Measurements from ENCODE around the gene TMEM255A.
A peak's percentile ranks its signal among the peaks of the same experiment; 100 is the strongest.
"Not testable (repeated sequence)": the region's sequence is repeated elsewhere in the genome, so short reads cannot be mapped to it uniquely, and the experiment has no call there.

TMEM255A gene

DNA sequence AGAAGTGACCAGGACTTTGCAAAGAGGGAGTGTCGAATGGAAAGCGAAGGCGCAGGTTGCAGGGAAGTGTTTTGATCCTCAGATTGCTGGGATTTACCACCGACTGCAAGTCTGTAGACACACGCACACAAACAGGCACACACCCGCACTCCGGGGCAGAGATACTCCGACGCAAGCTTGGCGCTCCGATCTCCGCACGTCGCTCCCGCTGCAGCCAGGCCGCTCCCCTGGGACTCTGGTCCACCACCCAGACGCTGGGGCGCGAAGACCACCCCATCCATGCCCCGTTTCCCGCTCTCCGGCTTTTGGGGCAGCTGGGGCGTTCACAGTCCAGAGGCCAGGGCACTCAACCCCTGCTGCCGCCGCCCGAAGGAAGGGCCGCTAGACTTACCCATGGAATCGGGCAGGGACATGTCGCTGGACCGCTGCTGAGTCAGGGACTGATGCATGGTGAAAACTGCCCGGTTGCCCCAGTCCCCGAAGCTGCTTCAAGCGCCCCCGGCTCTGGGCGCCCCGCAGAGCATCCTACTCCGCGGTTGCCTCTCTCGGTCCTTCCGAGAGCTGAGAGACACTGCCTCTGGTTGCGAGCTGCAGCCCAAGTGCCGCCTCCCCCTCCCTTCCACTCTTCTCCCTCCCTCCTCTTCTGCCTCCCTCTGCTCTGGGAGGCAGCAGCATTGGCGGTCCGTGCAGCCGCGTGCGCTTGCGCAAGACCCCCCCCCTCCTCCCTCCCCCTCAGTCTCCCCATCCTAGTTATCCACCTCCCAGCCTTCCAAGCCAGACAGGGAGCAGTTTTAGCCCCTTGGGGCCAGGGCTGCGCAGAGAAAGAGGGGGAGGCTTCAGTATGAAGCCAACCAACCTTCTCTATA is at the start of gene TMEM255A:
Gene TMEM255A (minus strand): TSS at position 601 of the 866 bp plus-strand sequence. CDS start 152 bp downstream, at position 449.
- no peaks in the 10 kb centered on the region for H3K9me3 Mint-ChIP-seq
- no peak within 1 kb of the TSS for H3K27ac Mint-ChIP-seq
- DNase-seq (ENCODE audit: low spot score), result no peak
- H3K4me1 Mint-ChIP-seq (ENCODE audit: low read depth), result peaks cover 20% of the 10 kb centered on the region
- H3K36me3 Mint-ChIP-seq (ENCODE audit: low read depth), result no peaks in the 10 kb centered on the region
- peak within 1 kb of the TSS; percentile 82 for H3K4me3 Mint-ChIP-seq
- peaks cover 73% of the 10 kb centered on the region for H3K27me3 Mint-ChIP-seq (ENCODE audit: low read depth)

DNA sequence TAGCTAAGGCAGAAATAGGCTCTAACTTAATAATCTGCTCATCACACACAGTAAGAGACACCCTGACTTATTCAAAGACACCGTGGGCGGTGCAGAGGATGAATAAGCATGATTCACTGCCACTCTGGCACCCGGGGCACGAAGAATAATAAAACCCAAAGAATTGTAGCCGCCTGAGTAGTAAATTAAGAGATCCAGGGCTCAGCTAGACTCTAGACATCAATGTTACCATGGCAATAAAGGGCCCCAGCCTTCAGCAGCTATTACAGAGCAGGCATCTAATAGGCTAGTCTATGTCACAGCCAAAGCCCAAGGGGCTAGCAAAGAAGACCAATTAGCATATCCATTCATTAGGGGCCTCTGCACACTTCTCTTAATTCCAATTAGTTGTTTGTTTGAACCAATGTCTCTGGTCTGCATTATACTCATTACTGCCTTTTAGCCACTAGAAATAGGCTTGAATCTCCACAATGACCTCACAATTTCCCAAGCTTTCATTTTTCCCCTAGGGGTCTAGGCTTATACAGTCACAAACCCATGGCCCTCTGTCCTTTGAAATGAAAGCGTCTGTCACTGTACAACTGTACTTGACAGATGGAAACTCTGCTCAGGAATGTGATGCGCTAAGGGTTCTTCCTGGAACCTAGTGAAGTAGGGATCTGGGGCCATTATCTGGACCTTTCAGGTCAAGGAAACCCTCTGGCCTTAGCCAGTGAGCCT is 47.6 kb upstream of the TMEM255A start:
- H3K36me3 Mint-ChIP-seq (ENCODE audit: low read depth), result no peaks in the 10 kb centered on the region
- peak; percentile 14 for DNase-seq (ENCODE audit: low spot score)
- no peaks in the 10 kb centered on the region for H3K4me1 Mint-ChIP-seq (ENCODE audit: low read depth)
- no peak overlapping the region for H3K27ac Mint-ChIP-seq
- no peak overlapping the region for H3K4me3 Mint-ChIP-seq
- no peaks in the 10 kb centered on the region for H3K27me3 Mint-ChIP-seq (ENCODE audit: low read depth)
- no peaks in the 10 kb centered on the region for H3K9me3 Mint-ChIP-seq

DNA sequence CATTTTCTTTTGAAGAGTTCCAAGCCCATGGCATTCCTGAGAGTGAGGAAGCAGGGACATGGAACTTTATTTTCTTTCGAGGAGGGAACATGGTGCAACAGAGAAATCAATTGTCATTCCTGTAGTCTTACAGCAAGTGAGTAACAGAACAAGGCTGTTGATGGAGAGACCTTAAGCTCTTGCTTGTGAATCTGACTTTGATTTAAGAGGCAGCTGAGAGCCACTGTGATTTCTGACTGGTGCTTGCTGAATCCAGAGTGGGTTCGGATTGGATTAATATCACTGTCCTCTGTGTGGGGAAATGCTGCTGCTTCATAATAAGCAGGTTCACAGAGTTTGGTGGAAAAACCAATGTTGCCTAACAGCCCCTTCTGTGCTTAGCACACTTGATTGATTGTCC is 45.9 kb upstream of the TMEM255A start:
- H3K27me3 Mint-ChIP-seq (ENCODE audit: low read depth), result no peaks in the 10 kb centered on the region
- no peaks in the 10 kb centered on the region for H3K9me3 Mint-ChIP-seq
- no peak overlapping the region for H3K27ac Mint-ChIP-seq
- H3K4me3 Mint-ChIP-seq, result no peak overlapping the region
- H3K36me3 Mint-ChIP-seq (ENCODE audit: low read depth), result no peaks in the 10 kb centered on the region
- DNase-seq (ENCODE audit: low spot score), result no peak
- no peaks in the 10 kb centered on the region for H3K4me1 Mint-ChIP-seq (ENCODE audit: low read depth)

DNA sequence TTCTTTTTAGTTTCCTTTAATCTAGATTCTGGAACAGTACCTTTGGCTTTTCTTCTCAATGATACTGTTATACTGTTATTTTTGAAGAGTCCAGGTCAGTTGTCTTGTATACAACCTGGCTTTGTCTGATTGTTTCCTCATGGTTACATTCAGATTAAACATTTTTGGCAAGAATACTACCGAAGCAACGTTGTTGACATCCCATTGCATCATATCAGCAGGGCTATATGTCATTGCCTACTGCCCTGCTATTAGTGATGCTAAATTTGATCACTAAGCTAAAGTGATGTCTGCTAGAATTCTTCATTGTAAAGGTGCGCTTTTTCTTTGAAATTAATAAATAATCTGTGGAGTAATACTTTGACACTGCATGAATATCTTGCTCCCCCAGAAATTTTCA is 44.8 kb upstream of the TMEM255A start:
- Mint-ChIP-seq H3K4me3 (no peak overlapping the region), H3K27ac (no peak overlapping the region), H3K27me3 (ENCODE audit: low read depth) (no peaks in the 10 kb centered on the region), H3K36me3 (ENCODE audit: low read depth) (no peaks in the 10 kb centered on the region), H3K9me3 (no peaks in the 10 kb centered on the region), H3K4me1 (ENCODE audit: low read depth) (no peaks in the 10 kb centered on the region)
- no peak for DNase-seq (ENCODE audit: low spot score)

DNA sequence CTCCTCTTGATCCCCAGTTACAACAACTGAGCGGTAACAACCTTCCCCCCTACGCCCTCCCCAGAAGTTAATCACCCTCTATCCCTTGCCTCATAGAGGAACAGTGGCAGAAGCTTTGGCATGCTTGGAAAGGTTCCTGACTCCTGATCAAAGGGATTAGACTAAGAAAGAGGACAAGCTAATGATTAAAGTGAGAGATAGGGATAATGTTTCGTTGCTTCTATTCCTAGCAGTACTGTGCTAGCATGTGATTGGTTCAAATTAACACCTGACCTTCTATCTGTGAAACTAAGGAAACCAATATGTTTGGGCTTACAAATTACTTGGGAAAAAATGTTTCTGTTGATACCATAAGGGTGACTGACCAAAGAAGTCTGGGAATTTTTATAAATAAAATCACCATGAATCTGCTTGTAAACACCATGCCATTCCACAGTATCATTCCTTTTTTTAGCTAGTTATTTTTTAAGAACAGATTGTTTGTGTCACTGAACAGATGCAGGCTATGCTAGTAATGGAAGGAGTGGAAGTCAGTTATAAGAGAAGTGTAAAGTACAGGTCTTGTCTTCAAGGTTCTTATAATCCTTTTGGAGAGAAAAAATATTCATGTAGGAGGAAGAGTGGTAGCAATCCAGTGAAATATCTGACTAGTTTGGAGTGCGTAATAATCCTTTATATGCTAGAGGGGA is 39.3 kb upstream of the TMEM255A start:
- Mint-ChIP-seq H3K4me3 (no peak overlapping the region), H3K9me3 (no peaks in the 10 kb centered on the region), H3K27ac (no peak overlapping the region), H3K4me1 (ENCODE audit: low read depth) (no peaks in the 10 kb centered on the region), H3K27me3 (ENCODE audit: low read depth) (no peaks in the 10 kb centered on the region), H3K36me3 (ENCODE audit: low read depth) (no peaks in the 10 kb centered on the region)
- no peak for DNase-seq (ENCODE audit: low spot score)

DNA sequence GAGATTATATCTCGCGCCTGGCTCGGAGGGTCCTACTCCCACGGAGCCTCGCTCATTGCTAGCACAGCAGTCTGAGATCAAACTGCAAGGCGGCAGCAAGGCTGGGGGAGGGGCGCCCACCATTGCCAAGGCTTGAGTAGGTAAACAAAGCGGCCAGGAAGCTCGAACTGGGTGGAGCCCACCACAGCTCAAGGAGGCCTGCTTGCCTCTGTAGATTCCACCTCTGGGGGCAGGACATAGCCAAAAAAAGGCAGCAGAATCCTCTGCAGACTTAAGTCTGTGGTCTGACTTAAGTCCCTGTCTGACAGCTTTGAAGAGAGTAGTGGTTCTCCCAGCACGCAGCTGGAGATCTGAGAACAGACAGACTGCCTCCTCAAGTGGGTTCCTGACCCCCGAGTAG is 33.3 kb upstream of the TMEM255A start:
- not testable (repeated sequence) for H3K4me3 Mint-ChIP-seq; DNase-seq (ENCODE audit: low spot score); H3K27me3 Mint-ChIP-seq (ENCODE audit: low read depth); H3K27ac Mint-ChIP-seq; H3K9me3 Mint-ChIP-seq; H3K36me3 Mint-ChIP-seq (ENCODE audit: low read depth); H3K4me1 Mint-ChIP-seq (ENCODE audit: low read depth)

DNA sequence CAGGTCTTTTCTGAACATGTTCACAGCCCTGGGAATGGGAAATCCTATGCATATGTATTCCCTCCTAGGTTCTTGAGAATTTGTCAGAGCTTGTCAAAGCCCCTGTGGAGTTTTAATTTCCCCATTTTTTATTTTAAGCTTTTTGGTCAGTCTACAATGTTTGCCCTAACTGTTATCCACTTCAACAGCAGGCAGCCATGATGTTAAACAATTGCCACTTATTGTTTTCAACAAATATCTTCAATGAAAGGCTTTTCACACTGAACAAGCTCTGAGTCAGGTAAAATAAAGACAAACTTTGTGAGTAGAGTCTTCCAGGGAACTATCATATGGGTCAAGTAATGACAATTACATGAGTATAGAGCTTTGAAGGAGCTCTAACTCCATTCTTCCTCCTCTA is 25.6 kb upstream of the TMEM255A start:
- Mint-ChIP-seq H3K4me1 (ENCODE audit: low read depth) (no peaks in the 10 kb centered on the region), H3K36me3 (ENCODE audit: low read depth) (no peaks in the 10 kb centered on the region), H3K9me3 (peaks cover 9% of the 10 kb centered on the region), H3K27ac (no peak overlapping the region), H3K4me3 (no peak overlapping the region), H3K27me3 (ENCODE audit: low read depth) (no peaks in the 10 kb centered on the region)
- DNase-seq (ENCODE audit: low spot score), result no peak

DNA sequence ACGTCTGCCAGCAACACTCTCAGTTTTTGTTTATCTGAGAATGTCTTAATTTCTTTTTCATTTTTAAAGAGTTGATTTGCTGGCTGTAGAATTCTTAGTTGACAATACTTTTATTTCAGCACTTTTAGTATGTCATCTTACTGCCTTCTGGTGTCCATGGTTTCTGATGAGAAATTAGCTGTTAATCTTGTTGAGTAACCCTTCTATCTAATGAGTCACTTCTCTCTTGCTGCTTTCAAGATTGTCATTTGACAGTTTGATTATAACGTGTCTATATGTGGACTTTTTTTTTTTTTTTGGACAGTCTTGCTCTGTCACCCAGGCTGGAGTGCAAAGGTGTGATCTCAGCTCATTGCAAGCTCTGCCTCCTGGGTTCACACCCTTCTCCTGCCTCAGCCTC is 24.0 kb upstream of the TMEM255A start:
- Mint-ChIP-seq H3K27me3 (ENCODE audit: low read depth) (no peaks in the 10 kb centered on the region), H3K36me3 (ENCODE audit: low read depth) (no peaks in the 10 kb centered on the region), H3K27ac (no peak overlapping the region), H3K4me1 (ENCODE audit: low read depth) (no peaks in the 10 kb centered on the region), H3K9me3 (peaks cover 9% of the 10 kb centered on the region), H3K4me3 (no peak overlapping the region)
- no peak for DNase-seq (ENCODE audit: low spot score)

DNA sequence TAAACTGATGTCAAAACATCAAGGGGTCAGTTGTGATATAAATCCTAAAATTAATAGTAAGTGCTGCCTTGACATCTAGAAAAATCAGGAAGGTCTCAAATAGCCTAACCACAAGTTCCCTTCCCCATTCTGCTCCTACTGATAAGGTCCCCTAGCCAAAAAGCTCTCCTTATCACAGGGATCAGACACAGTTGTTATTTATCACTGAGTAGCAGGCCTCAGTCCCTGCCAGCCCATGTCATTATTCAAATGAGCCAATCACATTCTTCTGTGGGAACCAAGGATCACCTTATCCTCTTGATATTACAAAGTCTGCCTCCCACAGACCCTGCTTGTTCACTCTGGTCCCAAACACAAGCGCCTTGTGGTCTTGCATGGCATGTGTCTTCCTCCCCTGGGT is 23.3 kb upstream of the TMEM255A start:
- Mint-ChIP-seq H3K36me3 (ENCODE audit: low read depth) (no peaks in the 10 kb centered on the region), H3K27me3 (ENCODE audit: low read depth) (no peaks in the 10 kb centered on the region), H3K4me3 (no peak overlapping the region), H3K4me1 (ENCODE audit: low read depth) (no peaks in the 10 kb centered on the region), H3K27ac (no peak overlapping the region), H3K9me3 (peaks cover 9% of the 10 kb centered on the region)
- no peak for DNase-seq (ENCODE audit: low spot score)

DNA sequence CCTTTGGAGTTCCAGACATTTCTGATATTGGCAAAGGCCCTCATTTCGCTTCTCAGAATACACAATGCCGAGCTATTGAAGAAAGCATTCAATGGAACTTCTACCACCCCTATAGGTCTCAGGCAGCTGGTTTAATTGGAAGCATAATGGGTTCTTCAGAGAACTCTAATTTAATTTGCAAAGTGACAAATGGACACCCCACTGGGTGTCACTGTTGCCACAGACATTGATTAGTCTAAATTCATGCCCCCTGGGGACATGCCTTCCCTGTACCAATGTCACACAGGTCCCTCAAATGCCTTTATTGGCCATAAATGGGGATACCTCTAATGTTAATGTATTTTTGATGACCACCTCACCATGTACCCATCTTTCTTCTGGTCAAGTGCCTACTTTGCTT is 22.9 kb upstream of the TMEM255A start:
- H3K36me3 Mint-ChIP-seq (ENCODE audit: low read depth), result no peaks in the 10 kb centered on the region
- H3K27me3 Mint-ChIP-seq (ENCODE audit: low read depth), result no peaks in the 10 kb centered on the region
- DNase-seq (ENCODE audit: low spot score), result no peak
- H3K4me1 Mint-ChIP-seq (ENCODE audit: low read depth), result no peaks in the 10 kb centered on the region
- H3K4me3 Mint-ChIP-seq, result no peak overlapping the region
- H3K27ac Mint-ChIP-seq, result no peak overlapping the region
- peaks cover 9% of the 10 kb centered on the region for H3K9me3 Mint-ChIP-seq

DNA sequence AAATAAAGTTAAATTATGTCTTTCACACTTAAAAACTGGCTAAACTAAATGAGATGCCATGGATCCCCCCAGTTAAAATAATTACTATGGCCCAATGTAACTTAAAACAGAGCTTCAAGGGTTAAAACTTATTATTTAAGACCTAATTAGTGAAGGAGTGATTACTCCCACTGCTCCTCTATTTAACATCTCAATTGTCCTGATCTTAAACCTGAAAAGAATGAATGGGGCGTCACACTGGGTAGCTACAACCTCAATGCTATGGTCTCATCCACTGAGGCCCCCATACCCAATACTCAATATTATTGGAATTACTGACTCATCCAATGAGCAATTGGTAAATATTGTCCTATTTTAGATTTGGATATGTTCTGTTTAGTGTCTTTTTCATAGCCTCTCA is 21.1 kb upstream of the TMEM255A start:
- DNase-seq (ENCODE audit: low spot score), result no peak
- no peak overlapping the region for H3K27ac Mint-ChIP-seq
- H3K27me3 Mint-ChIP-seq (ENCODE audit: low read depth), result peaks cover 5% of the 10 kb centered on the region
- H3K9me3 Mint-ChIP-seq, result peaks cover 4% of the 10 kb centered on the region
- H3K4me3 Mint-ChIP-seq, result no peak overlapping the region
- no peaks in the 10 kb centered on the region for H3K36me3 Mint-ChIP-seq (ENCODE audit: low read depth)
- no peaks in the 10 kb centered on the region for H3K4me1 Mint-ChIP-seq (ENCODE audit: low read depth)

DNA sequence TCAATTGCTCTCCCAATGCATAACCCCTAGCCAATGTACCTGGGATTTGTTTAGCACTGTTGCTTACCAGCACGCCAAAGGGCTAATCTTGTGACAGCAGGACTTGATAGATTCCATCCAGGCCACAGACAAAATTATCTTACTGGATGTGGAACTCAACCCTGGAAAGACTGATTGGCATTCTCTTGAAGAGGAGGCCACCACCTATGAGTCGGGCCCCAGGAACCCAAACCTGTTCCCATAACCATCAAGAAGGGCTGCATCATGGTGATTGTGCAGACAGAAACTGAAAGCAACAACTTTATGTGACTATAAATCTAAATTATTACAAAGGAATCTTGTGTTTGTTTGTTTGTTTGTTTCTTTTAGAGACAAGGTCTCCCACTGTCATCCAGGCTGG is 19.9 kb upstream of the TMEM255A start:
- DNase-seq (ENCODE audit: low spot score), result no peak
- Mint-ChIP-seq H3K27ac (no peak overlapping the region), H3K27me3 (ENCODE audit: low read depth) (peaks cover 16% of the 10 kb centered on the region), H3K9me3 (peaks cover 4% of the 10 kb centered on the region), H3K4me1 (ENCODE audit: low read depth) (no peaks in the 10 kb centered on the region), H3K4me3 (no peak overlapping the region), H3K36me3 (ENCODE audit: low read depth) (no peaks in the 10 kb centered on the region)

DNA sequence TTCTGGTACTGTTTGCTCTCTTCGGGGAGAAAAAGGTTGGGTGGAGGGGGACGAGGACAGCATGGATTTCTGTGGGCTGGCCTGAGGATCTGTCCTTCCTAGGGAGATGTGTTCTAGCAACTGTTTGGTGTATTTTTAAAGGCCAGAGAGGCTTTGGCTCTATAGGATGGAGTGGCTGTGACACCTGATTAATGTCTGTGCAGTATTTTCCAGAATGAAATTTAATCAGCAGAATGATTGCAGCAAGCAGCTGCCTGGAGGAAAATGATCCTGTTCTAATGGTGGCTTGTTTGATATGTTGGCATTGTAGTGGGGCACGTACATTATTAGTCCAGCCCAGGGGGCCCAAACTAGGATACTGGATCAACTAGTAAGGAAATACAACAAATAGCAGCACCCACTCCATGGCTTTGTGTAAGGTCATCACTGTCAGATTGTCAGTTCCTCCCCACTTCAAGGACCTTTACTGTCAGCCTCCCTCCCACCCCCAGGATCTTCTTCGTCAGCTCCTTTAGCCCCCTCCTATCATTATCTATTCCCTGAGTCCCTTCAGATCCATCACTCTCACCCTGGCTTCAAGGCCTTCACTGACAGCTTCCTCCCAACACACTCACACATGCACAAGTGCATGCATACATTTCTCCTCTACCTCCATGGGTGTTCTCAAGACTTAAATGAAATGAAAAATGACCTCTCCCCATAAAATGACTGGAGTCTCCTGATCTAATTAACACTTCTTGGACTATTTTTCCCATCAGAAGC is 10.4 kb upstream of the TMEM255A start:
- no peak for DNase-seq (ENCODE audit: low spot score)
- Mint-ChIP-seq H3K27me3 (ENCODE audit: low read depth) (peaks cover 23% of the 10 kb centered on the region), H3K4me1 (ENCODE audit: low read depth) (no peaks in the 10 kb centered on the region), H3K9me3 (no peaks in the 10 kb centered on the region), H3K4me3 (no peak overlapping the region), H3K36me3 (ENCODE audit: low read depth) (no peaks in the 10 kb centered on the region), H3K27ac (no peak overlapping the region)

Data from T-helper 2 cell treated with Interferon-gamma antibody and Interleukin-4, amounts not matched to agents 5 μg/mL and 100 μg/mL, for 36 hours (primary cell).